Activated gamma-delta T cell treated with anti-CD3 and anti-CD28 coated beads, Interleukin-2, amount 50 U/mL, for 16 hours (primary cell): ENCODE results near the gene OTC.

Experiments
- DNase-seq: peaks from one replicate; pipeline ENCODE4 v3.0.0-alpha.2; 2020; ENCODE audit warnings: low read depth

Gene OTC

DNA sequence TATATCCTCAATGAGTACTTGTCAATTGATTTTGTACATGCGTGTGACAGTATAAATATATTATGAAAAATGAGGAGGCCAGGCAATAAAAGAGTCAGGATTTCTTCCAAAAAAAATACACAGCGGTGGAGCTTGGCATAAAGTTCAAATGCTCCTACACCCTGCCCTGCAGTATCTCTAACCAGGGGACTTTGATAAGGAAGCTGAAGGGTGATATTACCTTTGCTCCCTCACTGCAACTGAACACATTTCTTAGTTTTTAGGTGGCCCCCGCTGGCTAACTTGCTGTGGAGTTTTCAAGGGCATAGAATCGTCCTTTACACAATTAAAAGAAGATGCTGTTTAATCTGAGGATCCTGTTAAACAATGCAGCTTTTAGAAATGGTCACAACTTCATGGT is at the start of gene OTC:
Gene OTC, plus strand, starts transcription at position 243 of the 400 bp plus-strand sequence. Its CDS starts 93 bp downstream, at position 336.
- DNase-seq = no peak

DNA sequence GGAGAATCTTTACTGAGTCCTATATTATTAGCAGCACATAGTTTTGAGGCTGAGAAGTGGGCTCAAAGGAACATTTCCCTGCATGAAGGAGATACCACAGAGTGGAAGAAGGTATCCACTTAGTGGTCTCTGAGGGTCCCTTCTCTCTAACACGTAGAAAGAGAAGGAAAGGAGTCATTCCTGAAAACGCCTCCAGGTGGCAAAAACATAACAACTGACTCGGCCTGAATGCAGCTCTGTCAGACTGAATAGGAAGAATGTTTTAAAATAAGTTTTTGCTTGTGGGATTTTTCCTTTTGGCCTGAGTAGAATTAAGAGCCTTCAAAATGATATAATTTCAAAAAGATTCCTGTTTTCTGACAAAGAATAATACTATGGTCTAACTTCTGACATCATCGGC is 48.4 kb upstream of the OTC start:
- DNase-seq = no peak

DNA sequence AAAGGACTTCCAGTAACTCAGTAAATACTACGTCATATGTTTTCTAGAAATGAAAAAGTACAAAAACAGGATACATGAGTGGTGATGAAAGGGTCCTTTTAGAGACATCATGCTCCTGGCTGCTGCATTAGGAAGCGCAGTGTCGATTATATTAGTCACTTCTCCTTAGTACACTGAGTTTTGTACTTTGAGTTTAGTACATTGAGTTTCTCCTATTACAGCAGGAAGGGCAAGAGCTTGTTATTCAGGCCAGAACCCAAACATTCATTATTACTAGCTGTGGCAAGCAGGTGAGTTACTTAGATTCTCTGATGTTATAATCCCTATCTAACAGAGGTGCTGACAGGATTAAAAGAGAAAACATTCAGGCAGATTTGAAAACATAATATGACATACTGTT is 46.4 kb upstream of the OTC start:
- DNase-seq = no peak

DNA sequence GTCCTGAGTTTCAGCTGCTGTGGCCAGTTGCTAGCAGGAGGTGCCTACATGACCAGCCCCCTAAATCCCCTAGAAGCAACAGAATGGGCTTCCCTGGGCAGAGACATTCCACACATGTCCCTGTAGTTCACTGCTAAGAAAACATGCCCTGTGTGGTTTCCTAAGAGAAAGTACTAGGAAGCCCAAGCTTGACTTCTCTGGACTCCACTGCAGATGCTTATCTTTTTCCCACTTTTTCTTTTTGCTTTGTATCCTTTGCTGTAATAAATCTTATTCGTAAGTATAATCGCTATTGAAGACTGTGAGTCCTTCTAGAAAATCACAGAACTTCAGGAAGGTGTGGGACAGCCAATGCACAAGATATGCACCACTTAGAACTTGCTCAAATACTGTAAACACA is 40.7 kb upstream of the OTC start:
- no peak for DNase-seq

DNA sequence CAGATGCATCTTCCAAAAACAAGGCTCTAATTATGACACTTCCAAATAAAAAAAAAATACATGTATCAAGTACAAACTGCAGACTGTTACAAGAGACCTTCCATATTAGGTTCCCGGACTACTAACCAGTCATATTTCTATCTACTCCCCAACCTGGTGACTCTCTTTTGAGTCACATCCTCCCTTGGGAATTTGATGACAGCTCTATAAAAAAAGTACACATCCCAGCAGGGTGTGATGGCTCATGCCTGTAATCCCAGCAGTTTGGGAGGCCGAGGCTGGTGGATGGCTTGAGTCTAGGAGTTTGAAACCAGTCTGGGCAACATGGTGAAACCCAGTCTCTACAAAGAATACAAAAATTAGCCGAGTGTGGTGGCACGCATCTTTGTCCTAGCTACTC is 40.0 kb upstream of the OTC start:
- DNase-seq = no peak

DNA sequence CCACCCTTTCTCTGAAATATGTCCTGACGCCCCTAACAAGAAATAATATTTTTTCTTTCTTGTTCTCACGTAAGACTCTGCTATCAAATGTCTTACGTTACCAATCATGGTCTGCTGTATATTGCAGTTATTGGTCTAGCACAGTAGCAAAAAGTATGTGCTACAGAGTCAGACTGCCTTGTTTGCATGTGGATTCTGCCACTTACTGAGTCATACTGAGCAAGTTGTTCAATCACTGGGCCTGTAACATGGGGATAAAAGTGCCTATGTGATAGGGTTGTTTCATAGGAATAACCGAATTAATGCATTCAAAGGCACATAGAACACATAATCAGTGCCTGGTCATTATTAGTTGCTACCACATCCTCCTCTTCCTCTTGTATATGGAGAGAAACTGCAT is 39.2 kb upstream of the OTC start:
- DNase-seq = no peak

DNA sequence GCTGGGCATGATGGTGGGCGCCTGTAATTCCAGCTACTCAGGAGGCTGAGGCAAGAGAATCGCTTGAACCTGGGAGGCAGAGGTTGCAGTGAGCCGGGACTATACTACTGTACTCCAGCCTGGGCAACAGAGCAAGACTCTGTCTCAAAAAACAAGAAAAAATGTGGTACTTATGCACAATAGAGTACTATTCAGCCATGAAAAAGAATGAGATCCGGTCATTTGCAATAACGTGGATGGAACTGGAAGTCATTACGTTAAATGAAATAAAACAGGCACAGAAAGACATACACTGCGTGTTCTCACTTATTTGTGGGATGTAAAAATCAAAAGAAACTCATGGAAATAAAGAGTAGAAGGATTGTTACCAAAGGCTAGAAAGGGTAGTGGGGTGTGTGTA is 37.2 kb upstream of the OTC start:
- DNase-seq = no peak

DNA sequence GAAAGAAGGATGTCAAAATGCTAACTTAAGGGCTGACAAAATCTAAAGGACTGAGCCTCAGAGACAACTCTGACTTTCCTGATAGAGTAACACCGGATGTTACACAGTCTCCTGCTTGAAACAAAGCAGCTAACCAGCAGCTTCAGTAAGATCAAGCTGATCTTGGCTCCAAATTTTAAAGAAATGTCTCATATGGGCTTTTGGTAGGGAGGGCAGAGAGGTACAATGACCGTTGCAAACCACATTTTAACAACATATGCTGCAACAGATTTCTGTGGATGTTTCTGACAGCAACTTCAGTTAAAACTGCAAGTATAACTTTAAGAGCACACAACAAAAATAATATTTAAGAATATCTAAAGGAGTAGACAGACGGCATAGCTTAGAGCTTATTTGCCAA is 34.2 kb upstream of the OTC start:
- no peak for DNase-seq

DNA sequence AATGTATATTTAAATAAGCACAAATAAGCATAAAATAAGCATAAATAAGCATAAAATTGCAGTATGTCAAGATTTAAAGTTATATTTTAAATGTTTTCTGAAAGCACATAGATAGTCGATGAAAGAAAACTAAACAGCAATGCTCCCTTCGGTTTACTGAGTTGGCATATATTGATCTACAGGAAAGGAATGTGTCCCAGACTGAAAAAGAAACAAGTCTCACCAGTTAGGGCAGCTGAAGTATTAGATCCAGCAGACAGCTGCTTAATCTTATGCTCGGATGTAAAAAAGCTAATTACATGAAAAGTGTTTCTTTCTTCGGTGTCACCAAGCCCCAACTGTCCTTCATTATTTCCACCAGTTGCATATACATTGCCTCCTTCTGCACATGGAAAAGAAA is 33.8 kb upstream of the OTC start:
- DNase-seq = no peak

DNA sequence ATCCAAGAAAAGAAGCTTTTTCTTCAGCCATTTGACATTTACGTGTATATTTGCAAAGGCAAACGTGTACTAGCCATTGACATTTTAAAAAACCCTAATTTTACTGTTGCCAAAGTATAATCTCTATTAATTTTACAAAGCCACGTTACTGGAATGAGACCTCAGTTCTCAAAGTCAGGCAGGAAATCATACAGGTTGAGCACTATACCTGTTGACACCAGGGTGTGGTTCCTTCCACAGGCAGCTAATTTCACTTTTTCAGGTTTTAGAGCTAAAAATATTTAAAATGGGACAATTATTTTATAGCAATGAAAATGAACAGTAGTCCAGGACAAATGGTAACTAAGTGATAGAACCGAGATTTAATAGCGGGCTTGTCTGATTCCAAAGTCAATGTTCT is 31.6 kb upstream of the OTC start:
- no peak for DNase-seq

DNA sequence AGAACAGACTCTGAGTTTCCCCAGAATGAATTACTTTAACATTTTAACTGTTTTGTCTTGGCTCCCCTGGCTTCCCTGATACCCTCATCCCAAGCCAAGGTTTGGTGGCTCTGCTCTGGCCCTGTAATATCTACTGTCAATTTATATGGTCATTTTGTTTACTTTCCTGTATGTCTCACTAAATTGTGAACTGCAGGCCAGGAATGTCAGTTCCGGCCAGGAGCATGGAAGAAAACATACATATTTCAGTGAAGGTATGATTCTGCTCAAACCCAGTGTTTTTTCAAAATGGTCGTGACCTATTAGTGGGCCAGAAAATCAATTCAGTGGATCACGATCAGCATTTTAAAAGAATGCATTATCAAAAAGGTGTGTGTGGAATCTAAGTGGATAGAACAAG is 26.3 kb upstream of the OTC start:
- DNase-seq = no peak

DNA sequence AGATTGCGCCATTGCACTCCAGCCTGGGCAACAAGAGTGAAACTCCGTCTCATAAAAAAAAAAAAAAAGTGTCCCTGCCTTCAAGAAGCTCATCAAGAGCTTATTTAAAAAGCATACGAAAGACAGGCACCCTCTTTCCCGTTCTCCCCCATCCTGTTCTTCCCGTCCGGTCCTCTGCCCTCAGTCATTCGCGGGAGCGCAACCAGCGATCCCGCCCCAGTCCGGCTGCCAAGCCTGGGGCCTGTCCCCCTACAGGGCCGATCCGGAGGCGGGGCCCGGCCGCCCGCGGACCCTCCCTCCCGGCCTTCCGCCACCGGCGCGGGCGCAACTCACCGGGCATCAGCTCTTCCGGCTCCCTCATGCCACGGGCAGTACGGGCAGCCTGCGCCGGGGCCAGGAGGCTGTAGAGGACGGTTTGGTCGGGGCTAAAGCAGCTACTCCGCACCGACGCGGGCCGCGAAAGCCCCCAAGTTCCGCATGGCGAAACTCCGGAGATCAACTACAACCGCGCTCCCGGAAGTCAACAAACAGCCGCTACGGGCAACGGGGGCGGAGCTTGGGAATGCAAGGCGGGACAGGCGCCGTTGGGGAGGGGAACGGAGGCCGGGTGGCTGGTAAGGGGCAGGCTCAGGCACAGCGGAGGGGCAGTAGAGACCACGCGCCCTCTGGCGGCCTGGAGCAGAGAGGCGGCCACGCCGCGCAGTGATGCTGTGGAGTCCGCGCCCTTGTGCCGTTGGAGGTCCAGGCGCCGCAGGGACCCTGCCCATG is 25.2 kb upstream of the OTC start, which contains the start of gene RPGR:
Gene RPGR, minus strand, starts transcription at position 503 of the 768 bp plus-strand sequence. Its CDS starts 142 bp downstream, at position 361.
- DNase-seq = peak; percentile 83

DNA sequence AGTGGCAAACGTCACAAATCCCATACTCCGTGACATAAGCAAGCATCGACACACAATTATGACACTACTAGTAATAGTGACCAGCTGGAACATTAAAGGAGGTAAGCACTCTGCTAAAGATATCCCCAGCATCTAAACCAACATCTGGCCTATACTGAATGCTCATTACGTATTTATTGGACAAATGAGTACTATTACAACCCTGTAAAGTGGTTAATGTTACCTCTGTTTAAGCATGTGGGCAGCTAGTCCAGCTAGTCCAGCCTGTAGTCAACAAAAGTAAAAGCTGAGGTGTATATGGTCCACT is 24.7 kb upstream of the OTC start:
- DNase-seq = no peak

DNA sequence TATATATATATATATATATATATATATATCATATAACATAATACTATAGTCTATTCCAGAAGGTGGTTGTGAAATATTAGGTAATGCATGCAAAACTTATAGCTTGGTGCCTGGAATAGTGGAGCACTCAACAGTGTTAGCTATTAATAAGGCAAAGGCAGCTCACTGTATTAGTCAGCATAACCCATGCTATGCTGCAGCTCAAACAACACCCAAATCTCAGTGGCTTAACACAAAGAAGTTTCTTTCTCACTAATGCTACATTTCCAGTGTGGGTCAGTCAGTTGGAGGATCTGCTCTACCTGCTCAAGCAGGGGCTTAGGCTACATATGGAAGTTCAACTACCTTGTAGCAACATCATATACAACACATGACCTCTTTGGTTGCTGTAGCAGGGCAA is 19.9 kb upstream of the OTC start:
- DNase-seq = no peak

DNA sequence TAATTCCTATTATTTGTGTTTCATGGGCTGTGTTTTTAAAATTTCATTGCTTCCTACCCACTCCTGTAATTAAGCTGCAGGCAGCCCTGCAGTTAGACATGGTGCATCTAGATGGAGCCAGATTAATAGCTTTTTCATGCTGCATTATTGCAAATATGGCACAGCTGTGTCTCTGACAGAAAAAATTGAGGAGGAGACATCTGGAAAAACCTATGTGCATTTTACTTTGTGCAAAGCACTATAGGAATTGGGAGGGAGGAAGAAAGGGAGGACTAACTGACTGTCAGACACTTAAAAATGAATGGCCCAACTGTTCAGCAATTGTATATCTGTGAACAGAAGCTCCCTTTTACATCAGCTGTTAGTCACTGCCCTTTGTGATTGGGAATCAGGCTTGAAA is 17.0 kb upstream of the OTC start:
- no peak for DNase-seq

DNA sequence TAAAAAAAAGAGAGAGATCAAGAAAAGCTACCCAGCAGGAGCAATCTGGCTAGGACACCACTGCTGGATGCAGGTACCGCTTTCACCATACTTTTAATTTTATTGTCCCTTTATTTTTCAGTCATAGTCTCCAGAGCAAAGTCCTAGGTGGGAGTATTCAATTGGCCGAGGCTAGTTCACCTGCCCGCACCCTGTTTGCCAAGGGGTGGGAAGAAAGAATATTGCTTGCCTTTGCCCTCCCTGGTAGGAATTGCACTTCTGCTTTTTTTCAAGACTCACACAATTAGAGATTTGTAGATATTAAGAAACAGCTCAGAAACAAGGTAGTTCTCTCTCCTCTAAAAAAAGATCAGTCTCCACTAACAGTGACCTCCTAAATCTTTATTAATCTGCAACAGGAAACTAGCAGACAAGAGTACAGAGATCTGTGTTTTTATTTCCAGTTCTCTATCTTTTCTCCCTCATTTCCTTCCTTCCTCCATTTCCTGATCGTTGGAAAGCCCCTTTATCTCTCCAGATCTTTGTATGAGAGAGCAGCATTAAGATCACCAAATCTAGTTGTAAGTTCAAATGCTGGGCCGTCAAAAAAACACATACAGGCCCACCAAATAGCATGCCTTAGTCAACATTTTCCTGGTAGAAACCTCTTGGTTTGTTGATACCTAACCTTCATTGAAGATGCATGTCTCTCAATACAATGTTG is 15.7 kb upstream of the OTC start:
- no peak for DNase-seq

DNA sequence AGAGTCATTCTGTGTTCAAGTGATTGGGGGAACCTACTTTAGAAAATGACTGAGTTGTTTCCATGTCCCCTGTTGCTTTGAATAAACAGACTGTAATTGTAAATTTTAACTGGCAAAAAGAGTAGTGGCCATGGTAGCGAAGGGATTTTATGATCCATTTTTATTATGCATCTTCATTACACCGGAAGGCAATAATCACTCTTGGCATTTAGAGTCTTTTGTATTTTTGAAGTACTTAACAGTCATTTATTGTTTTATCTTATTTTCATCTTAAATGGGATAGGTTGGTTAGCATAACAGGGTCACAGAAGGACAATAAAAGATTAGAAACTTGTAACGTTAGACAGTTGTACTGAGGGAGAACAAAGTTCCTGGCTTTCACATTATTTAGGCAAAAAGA is 11.0 kb upstream of the OTC start:
- DNase-seq = no peak

DNA sequence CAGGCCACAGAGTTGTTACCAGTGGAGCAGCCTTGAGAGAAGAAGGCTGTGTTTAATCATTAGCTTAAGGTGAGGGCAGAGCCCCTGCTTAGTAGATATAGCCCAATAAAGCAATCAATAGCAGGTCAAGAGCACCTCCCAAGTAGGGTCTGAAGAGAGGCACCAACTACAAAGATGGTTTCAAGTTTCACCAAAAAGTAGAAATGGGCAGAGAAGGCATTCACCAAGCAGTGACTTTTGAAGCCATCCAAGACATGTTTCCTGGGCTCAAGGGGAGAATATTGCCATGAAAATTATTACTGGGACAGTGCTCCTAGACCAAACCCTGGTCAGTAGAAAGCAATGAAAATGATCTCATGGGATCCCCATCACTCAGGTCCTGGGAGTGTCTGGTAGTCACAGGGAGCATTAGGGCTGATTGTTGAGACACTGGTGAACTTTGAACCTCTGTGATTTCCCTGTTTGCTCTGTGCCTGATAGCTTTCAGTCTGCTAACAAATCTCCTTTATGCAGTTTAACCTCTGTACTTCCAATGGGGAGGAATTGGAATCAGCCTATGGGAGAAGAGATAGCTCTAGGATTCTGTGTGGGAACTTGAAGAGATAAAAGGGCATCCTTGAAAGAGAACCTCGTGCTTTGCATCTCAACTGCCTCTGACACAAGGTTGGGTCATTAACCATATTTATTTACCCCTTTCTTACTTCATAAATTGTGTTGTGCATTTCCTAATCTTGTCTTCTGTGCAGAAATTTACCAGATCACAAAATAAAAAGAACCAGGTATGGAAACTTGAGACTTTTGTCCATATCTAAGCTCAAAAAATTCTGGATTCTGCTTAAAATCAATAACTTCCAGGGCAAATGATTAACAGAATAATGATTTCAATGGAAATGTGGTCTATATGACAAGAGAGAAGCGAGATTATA is 9.3 kb upstream of the OTC start:
- DNase-seq = no peak

DNA sequence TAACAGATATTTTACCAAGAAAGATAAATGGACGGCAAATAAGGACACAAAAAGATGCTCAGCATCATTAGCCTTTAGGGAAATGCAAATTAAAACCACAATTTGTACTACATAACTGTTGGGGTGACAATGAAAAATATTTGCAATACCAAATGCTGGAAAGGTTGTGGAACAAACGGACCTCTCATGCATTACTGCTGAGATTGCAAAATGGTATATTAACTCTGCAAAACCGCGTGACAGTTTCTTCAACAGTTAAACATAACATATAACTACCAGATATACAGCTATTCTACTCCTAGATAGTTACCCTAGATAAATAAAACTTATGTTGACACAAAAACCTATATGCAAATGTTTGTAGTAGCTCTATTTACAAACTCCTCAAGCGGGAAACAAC is 6.3 kb upstream of the OTC start:
- DNase-seq = no peak

DNA sequence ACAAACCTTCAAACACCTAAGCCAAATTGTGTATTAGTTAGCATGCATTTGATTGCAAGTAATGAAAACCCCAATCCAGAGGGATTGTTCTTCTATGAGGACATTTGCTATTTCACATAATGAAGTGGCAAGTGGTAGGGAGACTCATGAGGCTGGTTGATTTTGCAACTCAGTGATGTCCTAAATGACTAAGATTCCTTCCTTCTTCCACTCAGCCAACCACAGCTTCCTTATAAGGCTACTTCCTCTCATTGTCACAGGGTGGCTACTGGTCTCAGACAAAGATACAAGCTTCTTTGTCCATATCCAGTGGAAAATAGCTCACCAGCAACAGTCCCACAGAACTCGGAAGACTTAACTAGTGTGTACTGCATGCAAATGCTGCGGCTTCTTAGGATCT is 5.3 kb upstream of the OTC start:
- DNase-seq = no peak

DNA sequence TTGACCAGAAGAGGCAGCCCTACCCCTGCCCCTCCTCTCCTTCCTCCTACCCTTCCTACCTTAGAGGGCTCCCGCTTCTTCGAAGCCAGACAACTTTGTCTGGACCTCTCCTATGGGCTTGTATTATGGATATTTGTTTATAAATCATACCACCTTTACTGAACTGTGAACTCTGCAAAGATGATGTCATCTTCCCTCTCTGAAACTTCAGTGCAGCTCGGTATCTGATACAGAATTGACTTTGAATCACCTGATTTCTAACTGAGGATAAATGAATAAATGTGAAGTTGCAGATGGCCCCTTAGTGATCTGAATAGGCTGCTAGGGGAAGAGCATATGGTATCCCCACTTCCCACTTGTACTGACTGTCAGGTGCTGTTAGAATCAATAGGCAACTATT is 1.1 kb upstream of the OTC start:
- DNase-seq = no peak

DNA sequence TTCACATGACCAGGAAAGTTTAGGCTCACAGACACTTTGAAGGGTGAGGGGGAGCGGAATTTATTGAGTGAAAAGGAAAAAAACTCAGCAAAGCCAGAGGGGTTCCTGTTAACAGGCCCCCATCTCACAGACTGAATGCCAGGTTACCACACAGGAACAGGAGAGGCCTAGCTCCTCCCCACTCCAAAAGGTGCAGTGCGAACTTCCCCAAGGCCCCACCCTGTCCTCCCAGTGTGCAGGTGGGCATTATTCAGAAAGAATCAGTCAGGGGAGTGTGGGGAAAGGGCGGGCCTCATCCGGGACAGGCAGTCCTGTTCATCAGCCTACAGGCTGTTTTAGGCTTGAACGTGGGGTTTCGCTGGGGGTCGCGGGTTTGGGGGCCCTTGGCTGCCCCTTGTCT is 4.0 kb downstream of the OTC start:
- no peak for DNase-seq
